K562 (cell line): ENCODE results near the gene MBLAC2. TPM values are rescaled to one million over a fixed set of nuclear protein-coding genes. Genes with fewer than 3 reads are reported as not detected.

Source experiments
- CCNT2 ChIP-seq: IDR thresholded peaks from 2 replicates; pipeline ENCODE4 v1.6.1; 2011; ENCODE audit warnings: borderline replicate concordance, low read depth, mild to moderate bottlenecking, moderate library complexity, mixed read lengths, low read length; ENCODE audit not compliant: insufficient read length; ENCODE audit errors: extremely low read depth
- FOXJ3 ChIP-seq: sonication (generic); formaldehyde crosslinking; IDR thresholded peaks from 2 replicates; pipeline ENCODE4 v1.4.0; 2020; ENCODE audit warnings: mild to moderate bottlenecking, missing genetic modification reagents
- HDAC6 ChIP-seq: IDR thresholded peaks from 2 replicates; pipeline ENCODE4 v1.6.1; 2012; ENCODE audit warnings: low read depth, mild to moderate bottlenecking, control low read depth, inconsistent platforms, low read length, moderate library complexity
- XRCC3 ChIP-seq: fragments of 450-650 bp; IDR thresholded peaks from 2 replicates; pipeline ENCODE4 v1.6.1; 2017; ENCODE audit warnings: mild to moderate bottlenecking, moderate library complexity
- ZBTB7A ChIP-seq: IDR thresholded peaks from 2 replicates; pipeline ENCODE4 v1.6.1; 2011; ENCODE audit warnings: low read depth, mild to moderate bottlenecking, low read length, moderate library complexity, borderline replicate concordance; ENCODE audit not compliant: control insufficient read depth
- ZNF79 ChIP-seq: fragments of 250-450 bp; sonication (Bioruptor Pico); IDR thresholded peaks from 2 replicates; pipeline ENCODE4 v1.4.0; 2020; ENCODE audit warnings: low read depth, mild to moderate bottlenecking, moderate library complexity
- polyA plus RNA-seq, 8 experiments: library from polyadenylated mRNA; depleted of rRNA in 4 of 8; stranded (reverse) in 5 of 8; unstranded in 3 of 8; fragments of >200 nt; fragmentation: Nextera tagmentation in 2 of 8; fragmentation: Illumina TruSeq in 1 of 8; extraction: Ambion mirVana in 2 of 8; extraction: Trizol in 1 of 8; gene quantifications; 2 replicates each; pipeline versions ENCODE4 v1.2.1 to v1.2.3, GENCODE V29; 2011 to 2014; ENCODE audit warnings: inconsistent platforms in 1 of 8, missing spikeins in 1 of 8
- total RNA-seq, 7 experiments: library from RNA; depleted of rRNA in 6 of 7; stranded (reverse); fragments of >200 nt in 6 of 7; fragmentation: Illumina TruSeq in 2 of 7; extraction: Trizol in 2 of 7; gene quantifications; 2 replicates each; pipeline versions ENCODE4 v1.2.1 to v1.2.3, GENCODE V29; 2011 to 2021; ENCODE audit warnings: low replicate concordance in 1 of 7
- TF ChIP-seq, protein P1 (sequence below), 2 experiments: fragments of 450-650 bp in 1 of 2; sonication (generic) in 1 of 2; formaldehyde crosslinking in 1 of 2; IDR thresholded peaks; 2 replicates each; pipeline versions ENCODE4 v1.7.1 to v1.9.0; 2016 to 2022; ENCODE audit warnings: inconsistent platforms in 1 of 2, mild to moderate bottlenecking in 1 of 2, missing genetic modification reagents in 1 of 2
- TF ChIP-seq, protein P2 (sequence below), 2 experiments: IDR thresholded peaks in 1 of 2; conservative IDR thresholded peaks in 1 of 2; 2 replicates each; pipeline ENCODE4 v1.6.1; 2016; ENCODE audit warnings: low read depth in 2 of 2, mild to moderate bottlenecking in 1 of 2, missing compliant biosample characterization in 1 of 2, missing genetic modification characterization in 1 of 2, moderate library complexity in 1 of 2
- TF ChIP-seq, protein P3 (sequence below): fragments of 250-450 bp; sonication (Bioruptor Pico); IDR thresholded peaks from 2 replicates; pipeline ENCODE4 v1.5.0; 2021
- TF ChIP-seq, protein P4 (sequence below): fragments of 450-650 bp; formaldehyde crosslinking; IDR thresholded peaks from 2 replicates; pipeline ENCODE4 v1.4.0; 2020; ENCODE audit warnings: mild to moderate bottlenecking, moderate library complexity

Gene MBLAC2
- total and polyA plus RNA-seq, 9 of the 15 experiments (the other 6 are each of a cell fraction or from before 2014, with no cell fraction given), result 2.4 to 13.1 (median 10.3) TPM

DNA sequence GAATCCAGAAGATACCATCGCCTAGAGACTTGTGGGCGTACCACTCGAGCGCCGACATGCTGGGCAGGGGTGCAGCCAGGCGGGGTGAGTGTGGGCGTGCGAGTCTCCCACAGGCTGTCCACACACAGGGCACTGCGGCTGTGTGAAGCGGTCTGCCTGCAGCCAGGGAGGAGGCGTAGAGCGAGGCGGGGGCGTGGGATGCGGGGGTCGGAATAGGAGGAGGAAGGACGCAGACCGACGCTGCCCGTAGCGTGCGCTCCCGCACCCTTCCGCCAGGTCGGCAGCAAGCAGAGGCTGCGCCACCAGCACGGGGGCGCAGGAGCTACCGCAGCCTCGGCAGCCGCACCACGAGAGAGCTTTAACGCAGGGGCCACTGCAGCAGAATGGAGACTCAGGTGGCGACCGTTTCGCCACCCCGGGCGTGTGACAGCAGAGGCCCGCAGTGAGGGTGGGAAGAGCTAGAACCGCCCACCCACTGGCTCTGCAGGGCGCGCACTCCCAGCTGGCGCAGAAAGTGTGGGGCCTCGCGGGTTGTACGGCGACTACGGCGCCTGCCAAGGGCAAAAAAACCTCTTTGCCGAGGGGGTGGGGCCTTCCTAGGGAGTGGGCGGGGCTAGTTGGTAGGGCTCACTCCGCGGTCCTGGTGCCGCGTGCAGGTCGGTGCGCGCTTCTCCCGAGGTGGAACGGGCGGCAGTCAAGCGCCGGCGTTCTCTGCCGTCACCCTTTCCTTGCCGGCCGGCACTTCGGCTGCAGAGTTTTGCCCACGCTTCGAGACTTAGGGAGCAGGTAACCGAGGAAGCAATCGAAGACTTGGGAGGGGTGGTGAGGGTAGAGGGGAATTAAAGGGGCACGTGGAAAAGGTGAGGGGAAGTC, at the start of gene MBLAC2, which contains the start of gene POLR3G (continued):
- TF ChIP-seq, protein P1, sequence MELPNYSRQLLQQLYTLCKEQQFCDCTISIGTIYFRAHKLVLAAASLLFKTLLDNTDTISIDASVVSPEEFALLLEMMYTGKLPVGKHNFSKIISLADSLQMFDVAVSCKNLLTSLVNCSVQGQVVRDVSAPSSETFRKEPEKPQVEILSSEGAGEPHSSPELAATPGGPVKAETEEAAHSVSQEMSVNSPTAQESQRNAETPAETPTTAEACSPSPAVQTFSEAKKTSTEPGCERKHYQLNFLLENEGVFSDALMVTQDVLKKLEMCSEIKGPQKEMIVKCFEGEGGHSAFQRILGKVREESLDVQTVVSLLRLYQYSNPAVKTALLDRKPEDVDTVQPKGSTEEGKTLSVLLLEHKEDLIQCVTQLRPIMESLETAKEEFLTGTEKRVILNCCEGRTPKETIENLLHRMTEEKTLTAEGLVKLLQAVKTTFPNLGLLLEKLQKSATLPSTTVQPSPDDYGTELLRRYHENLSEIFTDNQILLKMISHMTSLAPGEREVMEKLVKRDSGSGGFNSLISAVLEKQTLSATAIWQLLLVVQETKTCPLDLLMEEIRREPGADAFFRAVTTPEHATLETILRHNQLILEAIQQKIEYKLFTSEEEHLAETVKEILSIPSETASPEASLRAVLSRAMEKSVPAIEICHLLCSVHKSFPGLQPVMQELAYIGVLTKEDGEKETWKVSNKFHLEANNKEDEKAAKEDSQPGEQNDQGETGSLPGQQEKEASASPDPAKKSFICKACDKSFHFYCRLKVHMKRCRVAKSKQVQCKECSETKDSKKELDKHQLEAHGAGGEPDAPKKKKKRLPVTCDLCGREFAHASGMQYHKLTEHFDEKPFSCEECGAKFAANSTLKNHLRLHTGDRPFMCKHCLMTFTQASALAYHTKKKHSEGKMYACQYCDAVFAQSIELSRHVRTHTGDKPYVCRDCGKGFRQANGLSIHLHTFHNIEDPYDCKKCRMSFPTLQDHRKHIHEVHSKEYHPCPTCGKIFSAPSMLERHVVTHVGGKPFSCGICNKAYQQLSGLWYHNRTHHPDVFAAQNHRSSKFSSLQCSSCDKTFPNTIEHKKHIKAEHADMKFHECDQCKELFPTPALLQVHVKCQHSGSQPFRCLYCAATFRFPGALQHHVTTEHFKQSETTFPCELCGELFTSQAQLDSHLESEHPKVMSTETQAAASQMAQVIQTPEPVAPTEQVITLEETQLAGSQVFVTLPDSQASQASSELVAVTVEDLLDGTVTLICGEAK (IDR thresholded peaks at IDR 0.05), result peak; percentile 54
- TF ChIP-seq, protein P1 (CRISPR knock-in tag; IDR thresholded peaks at IDR 0.05), result 0 out of 2 replicates have a peak, but pooled peaks have one; percentile 26
- TF ChIP-seq ZBTB7A (peak; percentile 55), HDAC6 (no peak; the same call in 1 of the 2 replicates), CCNT2 (peak; percentile 76), FOXJ3 (CRISPR knock-in tag) (no peak), ZNF79 (CRISPR knock-in tag) (no peak), XRCC3 (no peak)
- TF ChIP-seq, protein P2, sequence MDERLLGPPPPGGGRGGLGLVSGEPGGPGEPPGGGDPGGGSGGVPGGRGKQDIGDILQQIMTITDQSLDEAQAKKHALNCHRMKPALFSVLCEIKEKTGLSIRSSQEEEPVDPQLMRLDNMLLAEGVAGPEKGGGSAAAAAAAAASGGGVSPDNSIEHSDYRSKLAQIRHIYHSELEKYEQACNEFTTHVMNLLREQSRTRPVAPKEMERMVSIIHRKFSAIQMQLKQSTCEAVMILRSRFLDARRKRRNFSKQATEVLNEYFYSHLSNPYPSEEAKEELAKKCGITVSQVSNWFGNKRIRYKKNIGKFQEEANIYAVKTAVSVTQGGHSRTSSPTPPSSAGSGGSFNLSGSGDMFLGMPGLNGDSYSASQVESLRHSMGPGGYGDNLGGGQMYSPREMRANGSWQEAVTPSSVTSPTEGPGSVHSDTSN (CRISPR knock-in tag; IDR thresholded peaks at IDR 0.05; ENCODE audit: low read depth), result no peak
- TF ChIP-seq, protein P2 (tag; conservative IDR thresholded peaks at IDR 0.05; ENCODE audit: low read depth), result no peak
- TF ChIP-seq, protein P3, sequence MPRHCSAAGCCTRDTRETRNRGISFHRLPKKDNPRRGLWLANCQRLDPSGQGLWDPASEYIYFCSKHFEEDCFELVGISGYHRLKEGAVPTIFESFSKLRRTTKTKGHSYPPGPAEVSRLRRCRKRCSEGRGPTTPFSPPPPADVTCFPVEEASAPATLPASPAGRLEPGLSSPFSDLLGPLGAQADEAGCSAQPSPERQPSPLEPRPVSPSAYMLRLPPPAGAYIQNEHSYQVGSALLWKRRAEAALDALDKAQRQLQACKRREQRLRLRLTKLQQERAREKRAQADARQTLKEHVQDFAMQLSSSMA, result no peak
- TF ChIP-seq, protein P4, sequence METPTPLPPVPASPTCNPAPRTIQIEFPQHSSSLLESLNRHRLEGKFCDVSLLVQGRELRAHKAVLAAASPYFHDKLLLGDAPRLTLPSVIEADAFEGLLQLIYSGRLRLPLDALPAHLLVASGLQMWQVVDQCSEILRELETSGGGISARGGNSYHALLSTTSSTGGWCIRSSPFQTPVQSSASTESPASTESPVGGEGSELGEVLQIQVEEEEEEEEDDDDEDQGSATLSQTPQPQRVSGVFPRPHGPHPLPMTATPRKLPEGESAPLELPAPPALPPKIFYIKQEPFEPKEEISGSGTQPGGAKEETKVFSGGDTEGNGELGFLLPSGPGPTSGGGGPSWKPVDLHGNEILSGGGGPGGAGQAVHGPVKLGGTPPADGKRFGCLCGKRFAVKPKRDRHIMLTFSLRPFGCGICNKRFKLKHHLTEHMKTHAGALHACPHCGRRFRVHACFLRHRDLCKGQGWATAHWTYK (CRISPR knock-in tag), result peak; percentile 21; the same call in 1 of the 2 replicates
